BJ (cell line): Measurements from ENCODE around the gene GPSM1. TPM values are rescaled to one million over a fixed set of nuclear protein-coding genes. Genes with fewer than 3 reads are reported as not detected.

Experiments used
- CTCF ChIA-PET: fragments of 350-600 bp; formaldehyde crosslinking; extraction: SDS; loops from one replicate; lab custom pipeline; 2021; ENCODE audit warnings: antibody characterized with exemption, inconsistent platforms; lab: Yijun Ruan, JAX
- POLR2A ChIA-PET: fragments of 300-600 bp; sonication (Branson Sonifier 250); formaldehyde crosslinking; extraction: SDS; loops from one replicate; lab custom pipeline; 2021; ENCODE audit warnings: antibody characterized with exemption; lab: Charles Lee
- DNase-seq: peaks from one replicate; pipeline ENCODE4 v3.0.0-alpha.2; 2011; ENCODE audit warnings: low read depth
- H3K27me3 ChIP-seq: 2 replicates; pipeline ENCODE4 v1.6.0; 2011; ENCODE audit warnings: low read length; ENCODE audit not compliant: control insufficient read depth, insufficient read depth
- H3K36me3 ChIP-seq: 2 replicates; pipeline ENCODE4 v1.5.1; 2011; ENCODE audit warnings: low read length; ENCODE audit not compliant: control insufficient read depth, insufficient read depth
- H3K4me3 ChIP-seq: 2 replicates; pipeline ENCODE4 v1.5.1; 2011; ENCODE audit warnings: low read depth, mild to moderate bottlenecking, control low read depth, low read length
- polyA plus RNA-seq: library from polyadenylated mRNA; depleted of rRNA; stranded (reverse); fragments of >200 nt; gene quantifications from 2 replicates; pipeline ENCODE4 v1.2.3, GENCODE V29; 2011
- TF ChIP-seq, protein P1 (sequence below): IDR thresholded peaks from 2 replicates; pipeline ENCODE4 v1.5.1; 2011; ENCODE audit warnings: low read depth, mild to moderate bottlenecking, control low read depth, inconsistent platforms, low read length, moderate library complexity; ENCODE audit not compliant: insufficient read depth

GPSM1 gene
- polyA plus RNA-seq, 1 experiment: 33.1 TPM

DNA sequence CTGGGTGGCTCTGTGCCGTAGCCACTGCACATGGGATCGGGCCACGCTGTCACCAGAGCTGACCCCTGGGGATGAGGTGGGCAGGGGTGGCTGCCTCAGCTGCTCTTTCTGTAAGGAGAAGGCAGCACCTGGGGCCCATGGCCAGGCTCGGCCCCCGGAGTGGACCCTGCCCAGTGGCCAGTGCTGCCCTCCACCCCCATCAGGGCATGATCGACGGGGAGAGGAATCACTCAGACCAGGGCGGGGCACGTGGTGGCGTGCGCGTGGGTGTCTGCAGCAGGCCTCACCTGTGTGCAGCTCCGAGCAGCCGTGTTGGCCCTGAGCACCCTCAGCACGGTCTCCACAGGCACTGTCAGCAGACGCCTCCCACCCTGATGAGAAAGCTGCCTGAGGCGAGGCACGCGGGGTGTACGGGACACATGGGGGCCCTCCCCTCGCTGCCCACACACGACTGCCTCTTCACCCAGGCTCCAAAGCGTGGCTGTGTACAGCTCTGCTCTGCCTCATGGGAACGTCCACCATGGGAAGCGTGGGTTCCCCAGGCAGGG is 54.7 kb downstream of the GPSM1 start:
- DNase-seq: no peak
- ChIA-PET CTCF (interaction anchor here (1.6 kb wide), 2 partner anchors 18 to 69 kb away, joined by 4 read pairs; partner anchors contain the start of gene DNLZ), POLR2A (interaction anchor here (1.2 kb wide), 1 partner anchor 19 kb away, joined by 3 read pairs; no protein-coding TSS in a partner anchor)
- no peak overlapping the region for H3K4me3 ChIP-seq
- no peaks in the 10 kb centered on the region for H3K27me3 ChIP-seq
- TF ChIP-seq, protein P1, sequence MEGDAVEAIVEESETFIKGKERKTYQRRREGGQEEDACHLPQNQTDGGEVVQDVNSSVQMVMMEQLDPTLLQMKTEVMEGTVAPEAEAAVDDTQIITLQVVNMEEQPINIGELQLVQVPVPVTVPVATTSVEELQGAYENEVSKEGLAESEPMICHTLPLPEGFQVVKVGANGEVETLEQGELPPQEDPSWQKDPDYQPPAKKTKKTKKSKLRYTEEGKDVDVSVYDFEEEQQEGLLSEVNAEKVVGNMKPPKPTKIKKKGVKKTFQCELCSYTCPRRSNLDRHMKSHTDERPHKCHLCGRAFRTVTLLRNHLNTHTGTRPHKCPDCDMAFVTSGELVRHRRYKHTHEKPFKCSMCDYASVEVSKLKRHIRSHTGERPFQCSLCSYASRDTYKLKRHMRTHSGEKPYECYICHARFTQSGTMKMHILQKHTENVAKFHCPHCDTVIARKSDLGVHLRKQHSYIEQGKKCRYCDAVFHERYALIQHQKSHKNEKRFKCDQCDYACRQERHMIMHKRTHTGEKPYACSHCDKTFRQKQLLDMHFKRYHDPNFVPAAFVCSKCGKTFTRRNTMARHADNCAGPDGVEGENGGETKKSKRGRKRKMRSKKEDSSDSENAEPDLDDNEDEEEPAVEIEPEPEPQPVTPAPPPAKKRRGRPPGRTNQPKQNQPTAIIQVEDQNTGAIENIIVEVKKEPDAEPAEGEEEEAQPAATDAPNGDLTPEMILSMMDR: no peak
- H3K36me3 ChIP-seq: peaks cover 31% of the 10 kb centered on the region

DNA sequence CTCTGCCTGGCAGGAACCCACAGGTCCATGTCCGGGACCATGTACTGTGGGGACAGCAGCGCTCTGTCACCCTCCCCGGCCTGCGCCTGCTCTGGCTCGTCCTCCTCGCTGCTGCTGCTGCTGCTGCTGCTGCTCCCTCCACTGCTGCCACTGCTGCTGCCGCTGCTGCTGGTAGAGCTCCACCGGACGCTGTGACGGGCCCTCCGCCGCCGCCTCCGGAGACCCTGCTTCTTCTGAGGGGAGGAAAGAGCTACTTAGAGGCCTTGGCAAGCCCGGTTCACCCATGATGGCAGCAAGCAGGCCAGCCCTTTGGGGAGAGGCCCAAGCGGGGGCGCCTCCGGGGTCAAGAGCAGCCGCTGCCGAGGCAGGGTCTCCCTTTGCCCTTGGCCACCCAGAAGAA is 56.1 kb downstream of the GPSM1 start:
- peaks cover 38% of the 10 kb centered on the region for H3K36me3 ChIP-seq
- H3K27me3 ChIP-seq: no peaks in the 10 kb centered on the region
- ChIA-PET CTCF (no interaction called here), POLR2A (no interaction called here)
- no peak overlapping the region for H3K4me3 ChIP-seq
- TF ChIP-seq, protein P1: no peak
- DNase-seq: no peak

DNA sequence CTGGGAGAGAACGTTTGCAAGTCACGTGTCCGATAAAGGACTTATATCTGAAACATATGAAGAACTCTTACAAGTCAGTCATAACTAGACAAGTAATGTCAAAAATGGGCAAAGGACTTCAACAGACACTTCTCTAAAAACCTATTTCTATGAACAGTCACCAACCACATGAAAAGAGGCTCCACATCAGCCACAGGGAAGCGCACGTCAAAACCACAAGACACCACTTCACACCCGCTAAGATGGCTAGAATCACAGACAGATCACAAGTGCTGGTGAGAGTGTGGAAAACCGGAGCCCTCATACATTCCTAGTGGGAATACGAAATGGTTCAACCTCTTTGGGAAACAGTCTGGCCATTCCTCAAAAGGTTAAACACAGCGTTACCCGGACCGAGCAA is 57.7 kb downstream of the GPSM1 start:
- DNase-seq: no peak
- H3K27me3 ChIP-seq: no peaks in the 10 kb centered on the region
- peaks cover 39% of the 10 kb centered on the region for H3K36me3 ChIP-seq
- TF ChIP-seq, protein P1: no peak
- no peak overlapping the region for H3K4me3 ChIP-seq
- POLR2A ChIA-PET: no interaction called here
- CTCF ChIA-PET: interaction anchor here (1.0 to 4.4 kb wide), 3 partner anchors 16 to 22 kb away, joined by 3 to 15 read pairs (median 7); partner anchors contain the start of gene SNAPC4

DNA sequence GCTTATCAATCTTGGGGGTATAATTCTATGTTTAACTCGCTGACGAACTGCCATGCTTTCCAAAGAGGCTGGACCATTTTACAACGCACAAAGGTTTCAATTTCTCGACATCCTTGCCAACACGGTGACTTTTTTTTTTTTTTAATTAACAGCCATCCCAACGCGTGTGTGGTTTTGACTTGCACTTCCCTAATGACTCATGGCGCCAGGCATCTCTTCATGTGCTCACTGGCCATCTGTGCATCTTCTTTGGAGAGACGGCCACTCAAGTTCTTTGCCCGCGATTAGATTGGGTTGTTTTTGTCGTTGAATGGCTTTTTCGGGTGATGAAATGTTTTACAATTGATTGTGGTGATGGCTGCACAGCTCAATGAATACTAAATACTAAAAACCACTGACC is 58.7 kb downstream of the GPSM1 start:
- Histone ChIP-seq H3K36me3 (peaks cover 40% of the 10 kb centered on the region), H3K4me3 (no peak overlapping the region), H3K27me3 (no peaks in the 10 kb centered on the region)
- TF ChIP-seq, protein P1: no peak
- no peak for DNase-seq
- POLR2A ChIA-PET: no interaction called here
- CTCF ChIA-PET: interaction anchor here (1.1 to 4.4 kb wide), 3 partner anchors 15 to 23 kb away, joined by 3 to 15 read pairs (median 7); partner anchors contain the start of gene SNAPC4

DNA sequence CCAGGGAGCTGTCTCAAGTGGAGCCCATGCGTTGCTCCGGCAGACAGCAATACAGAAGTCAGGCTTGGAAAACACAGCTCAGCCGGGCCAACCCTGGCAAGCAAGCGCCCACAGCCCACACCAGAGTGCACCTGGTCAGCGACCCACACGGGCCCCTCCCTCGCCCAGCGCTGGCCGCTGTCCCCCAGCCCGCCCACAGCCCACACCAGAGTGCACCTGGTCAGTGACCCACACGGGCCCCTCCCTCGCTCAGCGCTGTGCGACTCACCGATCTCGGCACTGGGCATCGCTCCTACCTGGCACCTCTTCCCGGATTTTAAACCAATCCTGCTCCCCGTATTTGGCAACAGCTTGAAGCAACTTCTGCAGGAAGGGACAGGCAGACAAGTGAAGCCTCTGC is 59.9 kb downstream of the GPSM1 start:
- peaks cover 38% of the 10 kb centered on the region for H3K36me3 ChIP-seq
- H3K4me3 ChIP-seq: no peak overlapping the region
- TF ChIP-seq, protein P1: no peak
- no peak for DNase-seq
- ChIA-PET POLR2A (no interaction called here), CTCF (interaction anchor here (1.1 to 4.4 kb wide), 4 partner anchors 12 to 24 kb away, joined by 3 to 15 read pairs (median 3); partner anchors contain the start of gene SNAPC4)
- H3K27me3 ChIP-seq: no peaks in the 10 kb centered on the region
